K562 (cell line): Measurements from ENCODE around the gene GUCY1A1. TPM values are rescaled to one million over a fixed set of nuclear protein-coding genes. Genes with fewer than 3 reads are reported as not detected.

Source experiments
- ATAC-seq: fragments of 200-7000 bp; cut with Tn5 transposase; 3 replicates; pipeline ENCODE4 v1.9.1; 2020; ENCODE audit warnings: moderate library complexity
- BruUV-seq: library from RNA; stranded (reverse); fragments of 400-500 nt; replicated peaks from 2 replicates; lab custom pipeline; 2021; lab: Mats Ljungman, UMichigan
- CTCF ChIA-PET: fragments of 300-600 bp; formaldehyde crosslinking; extraction: SDS; loops from one replicate; lab custom pipeline; 2021; ENCODE audit warnings: low intra/inter-chr PET ratio; lab: Yijun Ruan, JAX
- POLR2A ChIA-PET: fragments of 300-600, 350-650 bp; sonication (Branson Sonifier 250); formaldehyde crosslinking; extraction: SDS; loops from one replicate; lab custom pipeline; 2021; ENCODE audit warnings: antibody characterized with exemption, inconsistent platforms; lab: Yijun Ruan, JAX
- DNase-seq, 4 experiments: peaks; one replicate each; pipeline versions ENCODE4 v3.0.0 to v3.0.0-alpha.2; 2011 to 2018; ENCODE audit warnings: low spot score in 3 of 4, mixed read lengths in 3 of 4; ENCODE audit errors: extremely low read depth in 1 of 4
- FAIRE-seq: peaks from 2 replicates; lab custom pipeline; 2011; peaks lifted over from hg19 to GRCh38; lab: Jason Lieb, UNC
- H2AFZ ChIP-seq: 2 replicates; pipeline ENCODE4 v1.6.0; 2011; ENCODE audit warnings: low read depth, low read length, control low read depth, inconsistent platforms
- H3K27ac ChIP-seq: fragments of 200-600 bp; 3 replicates; pipeline ENCODE4 v1.8.0; 2011; ENCODE audit warnings: low read depth, mild to moderate bottlenecking, control low read depth, inconsistent platforms, low read length, moderate library complexity, mixed read lengths; ENCODE audit errors: extremely low read depth
- H3K27me3 ChIP-seq, 2 experiments: fragments of 300-600 bp in 1 of 2; 2 replicates in 1 of 2; 3 replicates in 1 of 2; pipeline versions ENCODE4 v1.6.0 to v1.8.0; 2011; ENCODE audit warnings: inconsistent platforms in 2 of 2, low read length in 2 of 2, mild to moderate bottlenecking in 1 of 2, mixed read lengths in 1 of 2, moderate library complexity in 1 of 2; ENCODE audit not compliant: control insufficient read depth in 2 of 2, insufficient read depth in 2 of 2
- H3K36me3 ChIP-seq: fragments of 300-600 bp; 3 replicates; pipeline ENCODE4 v1.8.0; 2011; ENCODE audit warnings: mild to moderate bottlenecking, low read length, inconsistent platforms; ENCODE audit not compliant: control insufficient read depth, insufficient read depth
- H3K4me1 ChIP-seq, 2 experiments: fragments of 200-600 bp in 1 of 2; replicated peaks in 1 of 2; 2 replicates in 1 of 2; 3 replicates in 1 of 2; pipeline versions ENCODE4 v1.5.1 to v1.8.0; 2011; ENCODE audit warnings: inconsistent platforms in 2 of 2, low read length in 2 of 2, mild to moderate bottlenecking in 1 of 2, mixed read lengths in 1 of 2, moderate library complexity in 1 of 2; ENCODE audit not compliant: control insufficient read depth in 2 of 2, insufficient read depth in 2 of 2
- H3K4me2 ChIP-seq: 2 replicates; pipeline ENCODE4 v1.6.1; 2011; ENCODE audit warnings: low read length, control low read depth, inconsistent platforms, mixed read lengths; ENCODE audit not compliant: insufficient read depth
- H3K4me3 ChIP-seq: fragments of 200-600 bp; sonication (generic), shearing (Covaris generic); 2 replicates; pipeline ENCODE4 v1.5.1; 2016; ENCODE audit warnings: control low read depth, inconsistent platforms
- H3K79me2 ChIP-seq: fragments of 200-600 bp; 3 replicates; pipeline ENCODE4 v1.8.0; 2011; ENCODE audit warnings: low read length, inconsistent platforms; ENCODE audit not compliant: control insufficient read depth, insufficient read depth
- H3K9ac ChIP-seq, 2 experiments: 2 replicates each; pipeline versions ENCODE4 v1.6.0 to v1.6.1; 2011; ENCODE audit warnings: low read depth in 2 of 2, low read length in 2 of 2, control low read depth in 1 of 2, inconsistent platforms in 1 of 2, mild to moderate bottlenecking in 1 of 2, mixed read lengths in 1 of 2; ENCODE audit not compliant: insufficient read depth in 1 of 2
- H3K9me1 ChIP-seq: one replicate; pipeline ENCODE4 v1.6.0; 2011; ENCODE audit warnings: inconsistent platforms, mild to moderate bottlenecking, low read length, moderate library complexity; ENCODE audit not compliant: control insufficient read depth, insufficient read depth
- H3K9me3 ChIP-seq: replicated peaks from 2 replicates; pipeline ENCODE4 v1.5.1; 2011; ENCODE audit warnings: low read depth, low read length, inconsistent platforms; ENCODE audit not compliant: control insufficient read depth, insufficient read depth
- H4K20me1 ChIP-seq: replicated peaks from 2 replicates; pipeline ENCODE4 v1.6.1; 2011; ENCODE audit warnings: low read length, inconsistent platforms, mixed read lengths; ENCODE audit not compliant: control insufficient read depth, insufficient read depth
- DEAF1 ChIP-seq: fragments of 450-650 bp; formaldehyde crosslinking; IDR thresholded peaks from 2 replicates; pipeline ENCODE4 v1.4.0; 2020; ENCODE audit warnings: mild to moderate bottlenecking, moderate library complexity
- EZH2 ChIP-seq: IDR thresholded peaks from 2 replicates; pipeline ENCODE4 v1.6.1; 2012; ENCODE audit warnings: low read depth, mild to moderate bottlenecking, inconsistent platforms, low read length, borderline replicate concordance
- RBM25 ChIP-seq: fragments of 200-400 bp; formaldehyde crosslinking; IDR thresholded peaks from 2 replicates; pipeline ENCODE4 v1.6.1; 2018; ENCODE audit warnings: low read length, low read depth, moderate library complexity; ENCODE audit not compliant: severe bottlenecking
- SAP30 ChIP-seq: fragments of 200-600 bp; sonication (generic); IDR thresholded peaks from 2 replicates; pipeline ENCODE4 v1.6.1; 2012; ENCODE audit warnings: borderline replicate concordance, low read depth, mild to moderate bottlenecking, moderate library complexity, low read length, control low read depth, inconsistent platforms; ENCODE audit not compliant: insufficient read depth, poor library complexity, severe bottlenecking
- ZNF121 ChIP-seq: sonication (generic); formaldehyde crosslinking; conservative IDR thresholded peaks from 2 replicates; pipeline ENCODE4 v1.8.0; 2022; ENCODE audit warnings: missing genetic modification reagents
- WGBS: fragments of 100-300 bp; shearing (Covaris generic); methylation state at CpG from one replicate; pipeline ENCODE4 v1.1.6; 2016; ENCODE audit warnings: low coverage, mixed read lengths; ENCODE audit not compliant: insufficient coverage; ENCODE audit errors: missing lambda C conversion rate; 5-methylcytosine and 5-hydroxymethylcytosine counted together
- in situ Hi-C: fragments of 300-500 bp; cut with MboI; formaldehyde crosslinking; loops from 4 replicates; pipeline ENCODE4 v1.15.0; 2018; ENCODE audit warnings: inconsistent platforms, mixed read lengths
- intact Hi-C: fragments of 100-400 bp; cut with micrococcal nuclease; formaldehyde crosslinking; loops from 2 replicates; pipeline ENCODE4 v1.14.2; 2022
- polyA plus RNA-seq, 8 experiments: library from polyadenylated mRNA; depleted of rRNA in 4 of 8; stranded (reverse) in 5 of 8; unstranded in 3 of 8; fragments of >200 nt; fragmentation: Nextera tagmentation in 2 of 8; fragmentation: Illumina TruSeq in 1 of 8; extraction: Ambion mirVana in 2 of 8; extraction: Trizol in 1 of 8; gene quantifications; 2 replicates each; pipeline versions ENCODE4 v1.2.1 to v1.2.3, GENCODE V29; 2011 to 2014; ENCODE audit warnings: inconsistent platforms in 1 of 8, missing spikeins in 1 of 8
- total RNA-seq, 7 experiments: library from RNA; depleted of rRNA in 6 of 7; stranded (reverse); fragments of >200 nt in 6 of 7; fragmentation: Illumina TruSeq in 2 of 7; extraction: Trizol in 2 of 7; gene quantifications; 2 replicates each; pipeline versions ENCODE4 v1.2.1 to v1.2.3, GENCODE V29; 2011 to 2021; ENCODE audit warnings: low replicate concordance in 1 of 7
- TF ChIP-seq, protein P1 (sequence below): fragments of 250-450 bp; sonication (Bioruptor Pico); IDR thresholded peaks from 2 replicates; pipeline ENCODE4 v1.8.0; 2021; ENCODE audit warnings: moderate library complexity, mild to moderate bottlenecking, inconsistent platforms

The GUCY1A1 gene
- total and polyA plus RNA-seq, 9 of the 15 experiments (the other 6 are each of a cell fraction or from before 2014, with no cell fraction given): not detected

GRCh38 chr4:155772459-155773195 lies 106.0 kb downstream of the GUCY1A1 start:
- Histone ChIP-seq H3K4me2 (no peak overlapping the region), H3K36me3 (no peaks in the 10 kb centered on the region), H4K20me1 (no peaks in the 10 kb centered on the region), H3K27ac (no peak overlapping the region), H3K4me1 (no peaks in the 10 kb centered on the region), H3K79me2 (no peaks in the 10 kb centered on the region), H3K9me3 (no peaks in the 10 kb centered on the region), H3K9ac (no peak overlapping the region), H2AFZ (no peak overlapping the region), H3K27me3 (no peaks in the 10 kb centered on the region), H3K4me3 (no peak overlapping the region), H3K9me1 (no peaks in the 10 kb centered on the region)
- no peak for TF ChIP-seq ZNF121 (CRISPR knock-in tag)
- BruUV-seq: no TSS peak
- WGBS: 0% methylated on average over 6 of the region's 8 CpGs
- POLR2A ChIA-PET: interaction anchor here (0.5 kb wide), 1 partner anchor 164 kb away, joined by 3 read pairs; no protein-coding TSS in a partner anchor
- no peak for FAIRE-seq
- DNase-seq: no peak
- no peak for ATAC-seq
- CTCF ChIA-PET: no interaction called here
- in situ Hi-C loops: no loop called here
- intact Hi-C loops: no loop called here

DNA sequence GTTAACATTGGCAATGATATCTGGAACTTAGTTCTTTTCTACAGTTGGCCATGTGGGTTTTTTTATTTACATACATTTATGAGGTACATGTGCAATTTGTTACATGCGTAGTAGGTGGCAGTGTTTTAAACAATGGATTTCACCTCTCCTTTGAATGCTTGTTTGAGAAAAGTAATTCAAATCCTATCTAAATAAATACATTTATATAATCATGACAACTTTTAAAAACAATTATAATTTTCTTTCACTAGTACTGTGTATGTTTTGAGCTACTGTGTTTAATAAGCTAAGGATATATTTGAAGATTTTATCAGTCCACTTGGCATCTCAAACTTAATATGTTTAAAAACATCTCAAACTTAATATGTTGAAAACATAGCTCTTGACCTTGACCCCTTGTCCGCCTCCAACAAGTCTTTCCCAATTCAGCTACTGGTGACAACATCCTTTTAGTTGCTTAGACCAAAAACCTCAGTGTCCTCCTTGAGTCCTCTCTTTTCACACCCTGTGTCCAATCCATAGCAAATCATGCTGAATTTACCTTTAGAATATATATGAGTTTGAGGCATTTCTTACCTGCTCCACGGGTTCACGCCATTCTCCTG lies 106.7 kb downstream of the GUCY1A1 start:
- Histone ChIP-seq H3K4me3 (no peak overlapping the region), H3K27me3 (no peaks in the 10 kb centered on the region), H3K9me3 (no peaks in the 10 kb centered on the region), H3K79me2 (no peaks in the 10 kb centered on the region), H3K9ac (no peak overlapping the region), H2AFZ (no peak overlapping the region), H4K20me1 (no peaks in the 10 kb centered on the region), H3K4me1 (no peaks in the 10 kb centered on the region), H3K9me1 (no peaks in the 10 kb centered on the region), H3K27ac (no peak overlapping the region), H3K36me3 (no peaks in the 10 kb centered on the region), H3K4me2 (no peak overlapping the region)
- WGBS: 4% methylated on average over 4 of the region's 4 CpGs
- no peak for DNase-seq
- in situ Hi-C loops: no loop called here
- intact Hi-C loops: no loop called here
- no peak for ATAC-seq
- TF ChIP-seq RBM25 (no peak), SAP30 (no peak), DEAF1 (CRISPR knock-in tag) (no peak), EZH2 (no peak)
- TF ChIP-seq, protein P1, sequence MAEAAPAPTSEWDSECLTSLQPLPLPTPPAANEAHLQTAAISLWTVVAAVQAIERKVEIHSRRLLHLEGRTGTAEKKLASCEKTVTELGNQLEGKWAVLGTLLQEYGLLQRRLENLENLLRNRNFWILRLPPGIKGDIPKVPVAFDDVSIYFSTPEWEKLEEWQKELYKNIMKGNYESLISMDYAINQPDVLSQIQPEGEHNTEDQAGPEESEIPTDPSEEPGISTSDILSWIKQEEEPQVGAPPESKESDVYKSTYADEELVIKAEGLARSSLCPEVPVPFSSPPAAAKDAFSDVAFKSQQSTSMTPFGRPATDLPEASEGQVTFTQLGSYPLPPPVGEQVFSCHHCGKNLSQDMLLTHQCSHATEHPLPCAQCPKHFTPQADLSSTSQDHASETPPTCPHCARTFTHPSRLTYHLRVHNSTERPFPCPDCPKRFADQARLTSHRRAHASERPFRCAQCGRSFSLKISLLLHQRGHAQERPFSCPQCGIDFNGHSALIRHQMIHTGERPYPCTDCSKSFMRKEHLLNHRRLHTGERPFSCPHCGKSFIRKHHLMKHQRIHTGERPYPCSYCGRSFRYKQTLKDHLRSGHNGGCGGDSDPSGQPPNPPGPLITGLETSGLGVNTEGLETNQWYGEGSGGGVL (CRISPR knock-in tag): no peak
- BruUV-seq: no TSS peak
- CTCF ChIA-PET: no interaction called here
- POLR2A ChIA-PET: no interaction called here
- no peak for FAIRE-seq
